Measurements from ENCODE around the gene CDK11B. TPM values are rescaled to one million over a fixed set of nuclear protein-coding genes. Genes with fewer than 3 reads are reported as not detected.

CDK11B gene
- total RNA-seq, 1 donor from 2014 or later = 34.1 TPM

DNA sequence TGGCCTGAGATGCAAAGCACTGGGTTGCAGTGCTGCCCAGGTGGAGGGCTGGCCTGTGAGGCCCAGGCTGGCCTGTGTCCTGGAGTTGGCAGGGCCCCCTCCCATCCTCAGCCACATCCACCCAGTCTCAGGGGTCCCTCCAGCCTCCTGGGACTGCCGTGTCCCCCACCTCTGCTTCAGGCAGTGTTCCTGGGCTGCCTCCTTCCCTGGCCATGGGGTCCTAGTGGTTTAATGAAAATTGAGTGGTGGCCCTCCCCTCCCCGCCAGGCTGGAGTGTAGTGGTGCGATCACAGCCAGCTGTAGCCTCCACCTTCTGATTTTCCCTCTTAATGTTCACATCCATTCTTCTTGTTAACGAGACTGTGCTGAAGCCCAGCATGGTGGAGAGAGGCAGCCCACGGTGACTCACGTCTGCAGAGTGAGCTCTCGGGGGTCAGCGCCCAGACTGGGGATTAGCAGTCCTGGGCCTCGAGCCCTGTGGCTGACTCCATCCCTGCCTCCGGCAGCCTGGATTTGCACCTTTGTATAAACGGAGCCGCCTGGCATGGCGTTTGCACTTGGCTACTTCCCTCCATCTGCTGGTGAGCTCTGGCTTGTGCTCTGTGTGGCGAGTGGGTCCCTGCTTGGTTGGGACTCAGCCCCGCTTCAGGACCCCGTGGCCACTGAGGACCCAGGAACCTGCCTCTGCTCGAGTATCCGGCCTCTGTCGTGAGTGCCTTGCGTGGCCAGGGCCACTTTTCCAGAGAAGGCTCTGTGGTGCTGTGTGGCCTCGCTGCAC lies 36.6 kb downstream of the CDK11B start:
- no peaks in the 10 kb centered on the region for H3K9me3 Mint-ChIP-seq
- no peak overlapping the region for H3K27ac Mint-ChIP-seq (ENCODE audit: unreplicated experiment)
- H3K4me1 Mint-ChIP-seq = peaks cover 5% of the 10 kb centered on the region
- peak overlapping the region; percentile 75 for H3K4me3 Mint-ChIP-seq
- no peak for DNase-seq (ENCODE audit: low read depth, low spot score)
- H3K27me3 Mint-ChIP-seq (ENCODE audit: low read depth) = no peaks in the 10 kb centered on the region
- TF ChIP-seq, protein P1, sequence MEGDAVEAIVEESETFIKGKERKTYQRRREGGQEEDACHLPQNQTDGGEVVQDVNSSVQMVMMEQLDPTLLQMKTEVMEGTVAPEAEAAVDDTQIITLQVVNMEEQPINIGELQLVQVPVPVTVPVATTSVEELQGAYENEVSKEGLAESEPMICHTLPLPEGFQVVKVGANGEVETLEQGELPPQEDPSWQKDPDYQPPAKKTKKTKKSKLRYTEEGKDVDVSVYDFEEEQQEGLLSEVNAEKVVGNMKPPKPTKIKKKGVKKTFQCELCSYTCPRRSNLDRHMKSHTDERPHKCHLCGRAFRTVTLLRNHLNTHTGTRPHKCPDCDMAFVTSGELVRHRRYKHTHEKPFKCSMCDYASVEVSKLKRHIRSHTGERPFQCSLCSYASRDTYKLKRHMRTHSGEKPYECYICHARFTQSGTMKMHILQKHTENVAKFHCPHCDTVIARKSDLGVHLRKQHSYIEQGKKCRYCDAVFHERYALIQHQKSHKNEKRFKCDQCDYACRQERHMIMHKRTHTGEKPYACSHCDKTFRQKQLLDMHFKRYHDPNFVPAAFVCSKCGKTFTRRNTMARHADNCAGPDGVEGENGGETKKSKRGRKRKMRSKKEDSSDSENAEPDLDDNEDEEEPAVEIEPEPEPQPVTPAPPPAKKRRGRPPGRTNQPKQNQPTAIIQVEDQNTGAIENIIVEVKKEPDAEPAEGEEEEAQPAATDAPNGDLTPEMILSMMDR (conservative IDR thresholded peaks at IDR 0.05) = no peak
- no peaks in the 10 kb centered on the region for H3K36me3 Mint-ChIP-seq (ENCODE audit: low read depth)

DNA sequence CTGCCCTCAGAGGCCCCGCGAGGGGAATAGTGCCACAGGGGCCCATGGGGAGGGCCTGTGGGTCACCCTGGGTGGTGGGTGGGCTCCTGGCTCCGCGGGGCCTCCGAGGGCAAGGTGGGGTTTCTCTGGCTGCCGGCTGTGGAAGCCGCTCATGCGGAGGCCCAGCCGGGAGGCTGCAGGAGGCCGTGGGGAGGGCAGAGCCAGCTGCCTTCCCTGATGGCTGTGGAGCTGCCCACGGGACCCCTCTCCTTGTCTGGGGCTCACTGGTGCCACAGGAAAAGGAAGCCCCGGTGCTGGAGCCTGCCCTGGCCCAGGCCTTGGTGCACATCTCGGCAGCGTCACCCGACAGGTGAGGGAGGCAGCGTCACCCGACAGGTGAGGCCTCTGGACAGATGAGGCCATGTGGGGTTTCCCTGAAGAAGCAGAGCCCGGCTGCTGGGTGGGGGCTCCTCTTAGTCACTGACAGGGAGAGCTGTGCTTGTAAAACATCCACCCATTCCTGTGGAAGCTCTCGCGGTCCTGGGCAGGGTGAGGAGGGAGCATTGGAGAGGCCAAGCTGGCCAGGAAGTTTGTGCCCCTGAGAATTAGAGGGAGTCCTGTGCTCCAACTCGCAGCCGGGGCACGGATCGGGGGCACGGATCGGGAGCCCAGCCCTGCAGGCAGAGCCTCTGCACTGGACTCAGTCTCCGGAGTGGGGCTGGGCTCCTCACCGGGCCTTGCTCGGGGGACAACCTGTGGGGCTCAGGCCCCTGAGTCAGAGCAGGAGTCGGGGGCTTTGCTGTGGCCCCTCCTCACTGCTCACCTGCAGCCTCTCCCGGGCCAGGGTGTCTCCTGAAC lies 37.4 kb downstream of the CDK11B start:
- DNase-seq (ENCODE audit: low read depth, low spot score) = no peak
- Mint-ChIP-seq H3K27ac (ENCODE audit: unreplicated experiment) (no peak overlapping the region), H3K27me3 (ENCODE audit: low read depth) (no peaks in the 10 kb centered on the region), H3K4me1 (peaks cover 7% of the 10 kb centered on the region), H3K36me3 (ENCODE audit: low read depth) (no peaks in the 10 kb centered on the region), H3K9me3 (no peaks in the 10 kb centered on the region), H3K4me3 (no peak overlapping the region)
- TF ChIP-seq, protein P1 (conservative IDR thresholded peaks at IDR 0.05) = no peak

DNA sequence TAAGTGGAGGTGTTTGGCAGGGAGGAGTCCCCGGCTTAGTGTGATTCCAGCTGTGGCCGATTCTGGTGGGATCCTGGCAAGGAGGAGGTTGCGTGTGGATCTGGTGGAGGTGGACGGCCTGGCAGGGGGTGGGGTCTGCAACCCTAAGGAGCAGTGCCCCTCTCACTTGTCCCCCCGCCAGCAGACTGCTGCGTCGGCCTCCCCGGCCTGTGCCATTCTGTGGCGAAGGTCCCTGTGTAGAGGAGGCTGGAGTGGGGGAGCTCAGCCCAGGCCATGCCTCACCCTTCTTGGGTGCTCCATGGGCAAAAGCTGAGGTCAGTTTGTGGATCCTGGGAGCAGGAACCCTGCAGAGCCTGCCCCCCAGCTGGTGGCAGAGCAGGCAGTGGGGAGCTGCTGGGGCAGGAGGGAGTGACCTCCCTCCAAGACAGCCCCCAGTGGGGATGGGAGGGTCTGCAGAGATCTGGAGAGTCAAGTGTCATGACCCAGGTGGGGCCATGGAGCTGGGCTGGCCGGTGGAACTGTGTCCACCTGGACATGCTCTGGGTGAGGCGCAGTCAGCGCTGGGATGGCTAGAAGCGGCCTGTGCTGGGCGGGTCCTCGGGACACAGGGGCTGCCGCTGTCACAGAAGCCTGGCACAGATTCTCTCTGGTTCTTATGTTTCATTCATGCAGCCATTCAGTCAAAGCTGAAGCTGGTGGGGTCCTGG lies 38.2 kb downstream of the CDK11B start:
- Mint-ChIP-seq H3K27me3 (ENCODE audit: low read depth) (no peaks in the 10 kb centered on the region), H3K4me3 (no peak overlapping the region), H3K9me3 (no peaks in the 10 kb centered on the region), H3K4me1 (peaks cover 7% of the 10 kb centered on the region), H3K36me3 (ENCODE audit: low read depth) (no peaks in the 10 kb centered on the region), H3K27ac (ENCODE audit: unreplicated experiment) (no peak overlapping the region)
- DNase-seq (ENCODE audit: low read depth, low spot score) = no peak
- TF ChIP-seq, protein P1 (conservative IDR thresholded peaks at IDR 0.05) = no peak

DNA sequence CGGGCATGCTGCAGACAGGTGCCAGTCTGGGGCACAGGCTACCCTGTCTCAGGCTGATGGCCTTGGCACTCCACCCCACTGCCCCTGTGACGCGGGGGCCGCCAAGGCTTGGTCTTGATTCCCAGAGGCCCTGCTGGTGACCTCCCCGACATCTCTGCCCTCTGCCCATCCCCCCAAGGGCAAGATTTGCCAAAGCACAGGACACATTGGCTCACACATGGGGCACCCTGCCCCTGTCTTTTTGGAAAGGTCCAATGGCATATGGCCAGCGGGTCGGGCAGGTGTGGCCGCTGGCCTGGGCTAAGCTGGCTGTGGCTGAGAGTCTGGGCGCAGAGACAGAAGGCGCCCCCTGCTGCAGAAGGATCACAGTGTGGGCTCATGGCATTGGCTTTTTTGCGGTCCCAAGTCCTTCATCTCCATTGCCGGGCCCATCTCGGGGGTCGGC lies 38.9 kb downstream of the CDK11B start:
- H3K9me3 Mint-ChIP-seq = no peaks in the 10 kb centered on the region
- no peaks in the 10 kb centered on the region for H3K27me3 Mint-ChIP-seq (ENCODE audit: low read depth)
- no peak for DNase-seq (ENCODE audit: low read depth, low spot score)
- peaks cover 9% of the 10 kb centered on the region for H3K4me1 Mint-ChIP-seq
- peak overlapping the region; percentile 76 for H3K4me3 Mint-ChIP-seq
- TF ChIP-seq, protein P1 (conservative IDR thresholded peaks at IDR 0.05) = peak; percentile 35
- H3K36me3 Mint-ChIP-seq (ENCODE audit: low read depth) = no peaks in the 10 kb centered on the region
- no peak overlapping the region for H3K27ac Mint-ChIP-seq (ENCODE audit: unreplicated experiment)

DNA sequence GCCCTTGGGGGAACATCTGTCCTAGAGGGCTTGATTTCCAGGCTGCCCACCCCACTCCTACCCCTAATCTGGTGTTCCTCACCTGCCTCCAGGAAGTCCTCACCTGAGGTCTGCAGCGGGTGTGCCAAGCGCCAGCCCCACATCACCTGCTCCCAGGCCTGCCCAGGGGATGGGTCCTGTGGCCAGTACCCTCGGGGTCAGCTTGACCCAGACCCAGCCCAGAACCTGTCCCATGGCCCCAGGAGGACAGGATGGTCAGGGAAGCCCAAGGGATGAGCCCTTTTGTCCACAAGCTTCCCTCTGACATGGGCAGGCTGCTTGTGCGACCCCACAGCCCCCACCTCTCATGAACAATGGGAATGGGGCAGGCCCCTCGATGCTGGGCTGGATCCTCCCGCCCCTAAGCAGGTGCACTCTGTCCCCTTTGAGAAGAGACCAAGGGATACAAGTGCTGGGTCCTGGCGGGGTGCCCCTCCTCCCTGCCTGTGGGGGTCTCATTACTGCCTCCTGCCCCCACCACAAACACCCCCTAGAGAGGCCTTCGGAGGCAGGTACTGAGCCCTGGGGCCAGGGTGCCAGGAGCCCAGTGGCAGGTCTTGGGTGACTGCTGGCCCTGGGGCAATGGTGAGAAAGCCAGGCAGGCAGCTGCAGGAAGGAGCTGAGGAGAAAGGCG lies 40.3 kb downstream of the CDK11B start:
- Mint-ChIP-seq H3K4me1 (peaks cover 23% of the 10 kb centered on the region), H3K9me3 (no peaks in the 10 kb centered on the region), H3K36me3 (ENCODE audit: low read depth) (no peaks in the 10 kb centered on the region)

More for the DNA sequence above, 40.3 kb downstream of the CDK11B start:
- TF ChIP-seq, protein P1 (conservative IDR thresholded peaks at IDR 0.05) = no peak
- H3K27me3 Mint-ChIP-seq (ENCODE audit: low read depth) = no peaks in the 10 kb centered on the region
- peak overlapping the region; percentile 88 for H3K4me3 Mint-ChIP-seq
- H3K27ac Mint-ChIP-seq (ENCODE audit: unreplicated experiment) = no peak overlapping the region
- DNase-seq (ENCODE audit: low read depth, low spot score) = no peak

All from neural crest cell (in vitro differentiated cells).